Measurements from ENCODE around the gene CCM2L. TPM values are rescaled to one million over a fixed set of nuclear protein-coding genes. Genes with fewer than 3 reads are reported as not detected.

The CCM2L gene
- polyA plus RNA-seq, 1 of the 3 experiments (the other 2 are of a cell fraction) = not detected

DNA sequence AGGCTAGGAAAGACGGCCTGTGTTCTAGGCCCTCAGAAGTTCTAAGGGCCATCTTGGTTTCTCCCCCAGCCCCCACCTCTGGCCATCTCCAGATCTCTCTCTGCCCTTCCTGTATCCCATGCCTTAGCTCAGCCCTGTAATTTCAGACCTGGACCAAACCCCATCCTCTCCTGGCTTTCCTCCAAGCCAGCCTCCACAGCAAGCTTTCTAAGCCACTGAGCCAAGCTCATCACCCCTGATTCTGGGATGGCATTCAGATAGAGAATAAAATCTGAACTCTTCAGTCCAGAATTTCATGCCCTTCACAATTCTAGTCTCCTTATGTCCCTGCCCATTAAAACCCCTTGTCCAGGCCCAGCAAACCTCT lies 18.9 kb upstream of the CCM2L start:
- Histone ChIP-seq H3K4me2 (no peak overlapping the region), H3K4me3 (ENCODE audit: low read depth in 2 of 2, low read length in 1 of 2) (no peak overlapping the region), H3K36me3 (replicated peaks in 1 of 2; ENCODE audit: control insufficient read depth in 1 of 2, insufficient read depth in 2 of 2, low read length in 1 of 2) (no peaks in the 10 kb centered on the region), H3K27ac (ENCODE audit: low read depth in 2 of 2, low read length in 1 of 2) (no peak overlapping the region; a peak in 1 of 4 replicates), H3K79me2 (ENCODE audit: insufficient read depth) (no peaks in the 10 kb centered on the region), H2AFZ (ENCODE audit: low read depth) (no peak overlapping the region), H3K9me2 (no peaks in the 10 kb centered on the region), H3K9ac (no peak overlapping the region), H3K4me1 (ENCODE audit: control insufficient read depth in 1 of 2, insufficient read depth in 2 of 2, low read depth in 1 of 2, low read length in 1 of 2) (peaks cover 0 to 8% of the 10 kb centered on the region in 2 experiments; a peak in 1 of 4 replicates), H3K9me3 (no peaks in the 10 kb centered on the region), H3K27me3 (ENCODE audit: insufficient read depth) (no peaks in the 10 kb centered on the region; the same call in 1 of the 2 replicates), H3F3A (replicated peaks; ENCODE audit: insufficient read depth) (no peaks in the 10 kb centered on the region), H4K20me1 (ENCODE audit: insufficient read depth) (no peaks in the 10 kb centered on the region)
- 40% methylated on average over 1 of the region's 1 CpG for WGBS (ENCODE audit: low lambda C conversion rate)
- peak; percentile 45 for DNase-seq
- CTCF ChIA-PET = interaction anchor here (0.7 to 1.5 kb wide), 5 partner anchors 28 to 168 kb away, joined by 3 to 6 read pairs (median 4); no protein-coding TSS in a partner anchor
- TF ChIP-seq MEF2A (IDR thresholded peaks at IDR 0.05; ENCODE audit: borderline replicate concordance, low read depth) (no peak), POLR2AphosphoS5 (IDR thresholded peaks at IDR 0.05; ENCODE audit: low read depth, low read length) (no peak), YY1 (IDR thresholded peaks at IDR 0.05; ENCODE audit: low read depth) (no peak), RXRA (IDR thresholded peaks at IDR 0.05; ENCODE audit: borderline replicate concordance, low read depth) (no peak), CHD2 (IDR thresholded peaks at IDR 0.05; ENCODE audit: low read length, partially characterized antibody) (no peak), EP300 (IDR thresholded peaks at IDR 0.05; ENCODE audit: borderline replicate concordance in 1 of 2, low read depth in 1 of 2, low read length in 1 of 2) (no peak), RAD21 (IDR thresholded peaks at IDR 0.05; ENCODE audit: low read length) (no peak), FOSL2 (IDR thresholded peaks at IDR 0.05; ENCODE audit: borderline replicate concordance, low read depth) (no peak)
- TF ChIP-seq, protein P1, sequence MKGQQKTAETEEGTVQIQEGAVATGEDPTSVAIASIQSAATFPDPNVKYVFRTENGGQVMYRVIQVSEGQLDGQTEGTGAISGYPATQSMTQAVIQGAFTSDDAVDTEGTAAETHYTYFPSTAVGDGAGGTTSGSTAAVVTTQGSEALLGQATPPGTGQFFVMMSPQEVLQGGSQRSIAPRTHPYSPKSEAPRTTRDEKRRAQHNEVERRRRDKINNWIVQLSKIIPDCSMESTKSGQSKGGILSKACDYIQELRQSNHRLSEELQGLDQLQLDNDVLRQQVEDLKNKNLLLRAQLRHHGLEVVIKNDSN (IDR thresholded peaks at IDR 0.05; ENCODE audit: borderline replicate concordance, low read depth) = no peak
- TF ChIP-seq, protein P2, sequence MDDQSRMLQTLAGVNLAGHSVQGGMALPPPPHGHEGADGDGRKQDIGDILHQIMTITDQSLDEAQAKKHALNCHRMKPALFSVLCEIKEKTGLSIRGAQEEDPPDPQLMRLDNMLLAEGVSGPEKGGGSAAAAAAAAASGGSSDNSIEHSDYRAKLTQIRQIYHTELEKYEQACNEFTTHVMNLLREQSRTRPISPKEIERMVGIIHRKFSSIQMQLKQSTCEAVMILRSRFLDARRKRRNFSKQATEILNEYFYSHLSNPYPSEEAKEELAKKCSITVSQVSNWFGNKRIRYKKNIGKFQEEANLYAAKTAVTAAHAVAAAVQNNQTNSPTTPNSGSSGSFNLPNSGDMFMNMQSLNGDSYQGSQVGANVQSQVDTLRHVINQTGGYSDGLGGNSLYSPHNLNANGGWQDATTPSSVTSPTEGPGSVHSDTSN (IDR thresholded peaks at IDR 0.05) = no peak
- POLR2A ChIA-PET = interaction anchor here (0.8 kb wide), 1 partner anchor 23 kb away, joined by 3 read pairs; the partner anchor contains the start of gene XKR7

DNA sequence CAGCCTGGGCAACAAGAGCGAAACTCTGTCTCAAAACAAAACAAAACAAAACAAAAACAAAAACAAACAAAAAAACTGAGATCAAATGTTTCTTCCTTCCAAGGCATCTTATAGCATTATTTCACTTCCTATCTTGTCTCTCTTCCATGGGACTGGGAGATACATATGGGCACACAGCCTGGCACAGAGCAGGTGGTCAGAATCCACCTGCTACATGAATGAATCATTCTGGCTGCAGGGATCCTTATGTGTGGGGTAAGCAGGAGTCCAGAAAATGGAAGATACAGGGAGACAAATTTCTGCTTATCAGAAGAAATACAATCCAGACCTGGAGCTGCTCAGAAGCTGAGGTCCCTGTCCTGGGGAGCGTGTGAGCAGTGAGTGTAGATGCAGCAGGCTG lies 18.2 kb upstream of the CCM2L start:
- no peak overlapping the region for H3K9ac ChIP-seq
- no peak overlapping the region for H2AFZ ChIP-seq (ENCODE audit: low read depth)
- H3K4me1 ChIP-seq (ENCODE audit: control insufficient read depth in 1 of 2, insufficient read depth in 2 of 2, low read depth in 1 of 2, low read length in 1 of 2) = peaks cover 0 to 8% of the 10 kb centered on the region in 2 experiments; a peak in 1 of 4 replicates
- ChIA-PET POLR2A (no interaction called here), CTCF (interaction anchor here (1.3 kb wide), 1 partner anchor 100 kb away, joined by 3 read pairs; no protein-coding TSS in a partner anchor)
- H3K36me3 ChIP-seq (replicated peaks in 1 of 2; ENCODE audit: control insufficient read depth in 1 of 2, insufficient read depth in 2 of 2, low read length in 1 of 2) = no peaks in the 10 kb centered on the region
- 38% methylated on average over 2 of the region's 2 CpGs for WGBS (ENCODE audit: low lambda C conversion rate)
- H3K9me2 ChIP-seq = no peaks in the 10 kb centered on the region
- no peaks in the 10 kb centered on the region for H3F3A ChIP-seq (replicated peaks; ENCODE audit: insufficient read depth)
- H3K4me2 ChIP-seq = no peak overlapping the region
- H3K27me3 ChIP-seq (ENCODE audit: insufficient read depth) = no peaks in the 10 kb centered on the region; the same call in 1 of the 2 replicates
- no peak for DNase-seq
- no peak overlapping the region for H3K4me3 ChIP-seq (ENCODE audit: low read depth in 2 of 2, low read length in 1 of 2)
- H3K27ac ChIP-seq (ENCODE audit: low read depth in 2 of 2, low read length in 1 of 2) = no peak overlapping the region
- TF ChIP-seq, protein P3, sequence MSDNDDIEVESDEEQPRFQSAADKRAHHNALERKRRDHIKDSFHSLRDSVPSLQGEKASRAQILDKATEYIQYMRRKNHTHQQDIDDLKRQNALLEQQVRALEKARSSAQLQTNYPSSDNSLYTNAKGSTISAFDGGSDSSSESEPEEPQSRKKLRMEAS (IDR thresholded peaks at IDR 0.05; ENCODE audit: low read depth) = no peak
- TF ChIP-seq, protein P4, sequence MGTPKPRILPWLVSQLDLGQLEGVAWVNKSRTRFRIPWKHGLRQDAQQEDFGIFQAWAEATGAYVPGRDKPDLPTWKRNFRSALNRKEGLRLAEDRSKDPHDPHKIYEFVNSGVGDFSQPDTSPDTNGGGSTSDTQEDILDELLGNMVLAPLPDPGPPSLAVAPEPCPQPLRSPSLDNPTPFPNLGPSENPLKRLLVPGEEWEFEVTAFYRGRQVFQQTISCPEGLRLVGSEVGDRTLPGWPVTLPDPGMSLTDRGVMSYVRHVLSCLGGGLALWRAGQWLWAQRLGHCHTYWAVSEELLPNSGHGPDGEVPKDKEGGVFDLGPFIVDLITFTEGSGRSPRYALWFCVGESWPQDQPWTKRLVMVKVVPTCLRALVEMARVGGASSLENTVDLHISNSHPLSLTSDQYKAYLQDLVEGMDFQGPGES (IDR thresholded peaks at IDR 0.05; ENCODE audit: low read depth, low read length) = no peak
- TF ChIP-seq TEAD4 (IDR thresholded peaks at IDR 0.05; ENCODE audit: borderline replicate concordance, insufficient read depth) (no peak), CHD2 (IDR thresholded peaks at IDR 0.05; ENCODE audit: low read length, partially characterized antibody) (no peak)
- H4K20me1 ChIP-seq (ENCODE audit: insufficient read depth) = no peaks in the 10 kb centered on the region
- H3K9me3 ChIP-seq = no peaks in the 10 kb centered on the region
- no peaks in the 10 kb centered on the region for H3K79me2 ChIP-seq (ENCODE audit: insufficient read depth)

Data from SK-N-SH (cell line).